HepG2 (cell line): Measurements from ENCODE around the gene LIPC. TPM values are rescaled to one million over a fixed set of nuclear protein-coding genes. Genes with fewer than 3 reads are reported as not detected.

Experiments used
- ARNTL ChIP-seq: sonication (generic); formaldehyde crosslinking; IDR thresholded peaks from 2 replicates; pipeline ENCODE4 v1.4.0; 2020; ENCODE audit warnings: mild to moderate bottlenecking, missing genetic modification reagents
- DNMT3B ChIP-seq: conservative IDR thresholded peaks from 2 replicates; pipeline ENCODE4 v1.6.1; 2016; ENCODE audit warnings: missing biosample characterization, control low read depth
- MATR3 ChIP-seq: sonication (generic); formaldehyde crosslinking; IDR thresholded peaks from 2 replicates; pipeline ENCODE4 v1.4.0; 2020; ENCODE audit warnings: missing genetic modification reagents
- MIER3 ChIP-seq: IDR thresholded peaks from 2 replicates; pipeline ENCODE4 v1.6.1; 2016; ENCODE audit warnings: missing compliant biosample characterization, borderline replicate concordance
- MZF1 ChIP-seq: sonication (generic); formaldehyde crosslinking; IDR thresholded peaks from 2 replicates; pipeline ENCODE4 v1.8.1; 2023; ENCODE audit warnings: mild to moderate bottlenecking, missing genetic modification reagents, borderline replicate concordance
- TBP ChIP-seq: sonication (generic); formaldehyde crosslinking; IDR thresholded peaks from 2 replicates; pipeline ENCODE4 v1.5.0; 2020; ENCODE audit warnings: missing genetic modification reagents
- YEATS4 ChIP-seq: sonication (generic); formaldehyde crosslinking; IDR thresholded peaks from 2 replicates; pipeline ENCODE4 v1.4.0; 2020; ENCODE audit warnings: missing genetic modification reagents, borderline replicate concordance
- ZKSCAN1 ChIP-seq: fragments of 150-350 bp; IDR thresholded peaks from 2 replicates; pipeline ENCODE4 v1.6.1; 2014; ENCODE audit warnings: low read length
- ZMYM3 ChIP-seq: sonication (generic); formaldehyde crosslinking; IDR thresholded peaks from 2 replicates; pipeline ENCODE4 v1.5.1; 2020; ENCODE audit warnings: mild to moderate bottlenecking, missing genetic modification reagents
- ZNF263 ChIP-seq: sonication (generic); formaldehyde crosslinking; IDR thresholded peaks from 2 replicates; pipeline ENCODE4 v1.4.0; 2020; ENCODE audit warnings: missing genetic modification reagents
- ZNF484 ChIP-seq: sonication (generic); formaldehyde crosslinking; IDR thresholded peaks from 2 replicates; pipeline ENCODE4 v1.5.1; 2020; ENCODE audit warnings: mild to moderate bottlenecking, low read depth, missing genetic modification reagents, borderline replicate concordance
- ZNF703 ChIP-seq: sonication (generic); formaldehyde crosslinking; IDR thresholded peaks from 2 replicates; pipeline ENCODE4 v1.5.1; 2020; ENCODE audit warnings: missing genetic modification reagents, mild to moderate bottlenecking, moderate library complexity, borderline replicate concordance
- ZNF75D ChIP-seq: sonication (generic); formaldehyde crosslinking; IDR thresholded peaks from 2 replicates; pipeline ENCODE4 v1.8.1; 2023; ENCODE audit warnings: missing genetic modification reagents, mild to moderate bottlenecking, borderline replicate concordance
- ZNF781 ChIP-seq: sonication (generic); formaldehyde crosslinking; IDR thresholded peaks from 2 replicates; pipeline ENCODE4 v1.5.1; 2020; ENCODE audit warnings: borderline replicate concordance, mild to moderate bottlenecking, missing genetic modification reagents; ENCODE audit errors: not compliant biosample characterization
- polyA plus RNA-seq, 8 experiments: library from polyadenylated mRNA; depleted of rRNA in 3 of 8; stranded (reverse) in 7 of 8; unstranded in 1 of 8; fragments of >200 nt; fragmentation: Illumina TruSeq in 4 of 8; extraction: Trizol in 4 of 8; gene quantifications; 2 replicates each; pipeline versions ENCODE4 v1.2.1 to v1.2.3, GENCODE V29; 2011 to 2016; ENCODE audit warnings: low read depth in 4 of 8, missing spikeins in 1 of 8, mixed read lengths in 1 of 8; ENCODE audit not compliant: insufficient read depth in 1 of 8
- total RNA-seq, 5 experiments: library from RNA; depleted of rRNA; stranded (reverse); fragments of >200 nt; fragmentation: Illumina TruSeq; extraction: Trizol; gene quantifications; 2 replicates each; pipeline ENCODE4 v1.2.3, GENCODE V29; 2016; ENCODE audit warnings: low read depth in 1 of 5
- TF ChIP-seq, protein P1 (sequence below): sonication (generic); formaldehyde crosslinking; IDR thresholded peaks from 2 replicates; pipeline ENCODE4 v1.4.0; 2020; ENCODE audit warnings: low read depth, mild to moderate bottlenecking, missing genetic modification reagents
- TF ChIP-seq, protein P2 (sequence below): fragments of 450-650 bp; IDR thresholded peaks from 2 replicates; pipeline ENCODE4 v1.6.1; 2017
- TF ChIP-seq, protein P3 (sequence below): sonication (generic); formaldehyde crosslinking; IDR thresholded peaks from 2 replicates; pipeline ENCODE4 v1.4.0; 2020; ENCODE audit warnings: mild to moderate bottlenecking, missing genetic modification reagents
- TF ChIP-seq, protein P4 (sequence below): sonication (generic); formaldehyde crosslinking; IDR thresholded peaks from 2 replicates; pipeline ENCODE4 v1.5.0; 2020; ENCODE audit warnings: mild to moderate bottlenecking, missing genetic modification reagents, borderline replicate concordance
- TF ChIP-seq, protein P5 (sequence below): sonication (generic); formaldehyde crosslinking; IDR thresholded peaks from 2 replicates; pipeline ENCODE4 v1.4.0; 2020; ENCODE audit warnings: mild to moderate bottlenecking, missing genetic modification reagents
- TF ChIP-seq, protein P6 (sequence below): sonication (generic); formaldehyde crosslinking; IDR thresholded peaks from 2 replicates; pipeline ENCODE4 v1.5.0; 2020; ENCODE audit warnings: mild to moderate bottlenecking, missing genetic modification reagents

LIPC gene
- total and polyA plus RNA-seq, 2 of the 13 experiments (the other 11 are each of a cell fraction or from before 2014, with no cell fraction given): 26.0 to 38.0 TPM

DNA sequence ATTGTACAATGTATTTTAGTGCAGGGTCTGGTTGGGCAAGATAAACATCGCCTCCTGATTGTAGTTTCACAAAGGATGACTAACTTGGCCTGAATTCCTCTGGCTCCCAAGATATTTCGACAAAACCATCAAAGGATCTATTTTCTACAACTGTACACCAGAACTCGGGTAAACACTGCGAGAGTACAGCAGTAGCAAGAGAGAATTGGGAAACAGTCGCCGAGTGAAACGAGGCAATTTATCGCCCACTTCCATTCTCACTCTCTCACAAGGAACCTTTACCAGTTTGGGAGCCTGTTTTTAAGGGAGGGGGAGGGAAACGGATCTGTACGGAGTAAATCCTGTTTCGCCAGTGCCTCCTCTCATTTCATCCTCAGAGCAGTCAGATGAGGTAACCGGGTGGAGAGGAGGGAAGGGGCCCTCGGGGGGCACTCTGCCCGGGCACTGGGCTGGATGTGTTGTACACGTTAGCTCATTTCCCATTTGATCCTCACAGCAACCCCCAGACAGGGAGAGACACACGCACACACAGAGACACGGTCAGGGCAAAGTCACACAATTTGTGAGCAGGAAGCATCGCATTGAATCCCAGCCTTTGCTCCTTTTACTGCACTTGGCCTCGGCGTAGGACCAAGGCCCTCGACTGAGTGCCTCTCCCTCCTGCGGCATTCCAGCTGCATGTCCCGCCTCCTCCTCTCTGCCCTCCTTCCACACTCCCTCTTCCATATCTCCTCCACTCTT lies 120.1 kb downstream of the LIPC start (continued):
- TF ChIP-seq, protein P1, sequence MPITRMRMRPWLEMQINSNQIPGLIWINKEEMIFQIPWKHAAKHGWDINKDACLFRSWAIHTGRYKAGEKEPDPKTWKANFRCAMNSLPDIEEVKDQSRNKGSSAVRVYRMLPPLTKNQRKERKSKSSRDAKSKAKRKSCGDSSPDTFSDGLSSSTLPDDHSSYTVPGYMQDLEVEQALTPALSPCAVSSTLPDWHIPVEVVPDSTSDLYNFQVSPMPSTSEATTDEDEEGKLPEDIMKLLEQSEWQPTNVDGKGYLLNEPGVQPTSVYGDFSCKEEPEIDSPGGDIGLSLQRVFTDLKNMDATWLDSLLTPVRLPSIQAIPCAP (CRISPR knock-in tag): no peak
- no peak for TF ChIP-seq MZF1
- peak; percentile 35 for TF ChIP-seq ZNF781 (CRISPR knock-in tag)
- TF ChIP-seq TBP (CRISPR knock-in tag): no peak
- TF ChIP-seq, protein P2, sequence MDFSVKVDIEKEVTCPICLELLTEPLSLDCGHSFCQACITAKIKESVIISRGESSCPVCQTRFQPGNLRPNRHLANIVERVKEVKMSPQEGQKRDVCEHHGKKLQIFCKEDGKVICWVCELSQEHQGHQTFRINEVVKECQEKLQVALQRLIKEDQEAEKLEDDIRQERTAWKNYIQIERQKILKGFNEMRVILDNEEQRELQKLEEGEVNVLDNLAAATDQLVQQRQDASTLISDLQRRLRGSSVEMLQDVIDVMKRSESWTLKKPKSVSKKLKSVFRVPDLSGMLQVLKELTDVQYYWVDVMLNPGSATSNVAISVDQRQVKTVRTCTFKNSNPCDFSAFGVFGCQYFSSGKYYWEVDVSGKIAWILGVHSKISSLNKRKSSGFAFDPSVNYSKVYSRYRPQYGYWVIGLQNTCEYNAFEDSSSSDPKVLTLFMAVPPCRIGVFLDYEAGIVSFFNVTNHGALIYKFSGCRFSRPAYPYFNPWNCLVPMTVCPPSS: no peak
- TF ChIP-seq YEATS4: no peak
- TF ChIP-seq ZNF484 (CRISPR knock-in tag): no peak
- no peak for TF ChIP-seq MIER3 (CRISPR knock-in tag)
- TF ChIP-seq, protein P3, sequence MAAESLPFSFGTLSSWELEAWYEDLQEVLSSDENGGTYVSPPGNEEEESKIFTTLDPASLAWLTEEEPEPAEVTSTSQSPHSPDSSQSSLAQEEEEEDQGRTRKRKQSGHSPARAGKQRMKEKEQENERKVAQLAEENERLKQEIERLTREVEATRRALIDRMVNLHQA (CRISPR knock-in tag): no peak
- TF ChIP-seq, protein P4, sequence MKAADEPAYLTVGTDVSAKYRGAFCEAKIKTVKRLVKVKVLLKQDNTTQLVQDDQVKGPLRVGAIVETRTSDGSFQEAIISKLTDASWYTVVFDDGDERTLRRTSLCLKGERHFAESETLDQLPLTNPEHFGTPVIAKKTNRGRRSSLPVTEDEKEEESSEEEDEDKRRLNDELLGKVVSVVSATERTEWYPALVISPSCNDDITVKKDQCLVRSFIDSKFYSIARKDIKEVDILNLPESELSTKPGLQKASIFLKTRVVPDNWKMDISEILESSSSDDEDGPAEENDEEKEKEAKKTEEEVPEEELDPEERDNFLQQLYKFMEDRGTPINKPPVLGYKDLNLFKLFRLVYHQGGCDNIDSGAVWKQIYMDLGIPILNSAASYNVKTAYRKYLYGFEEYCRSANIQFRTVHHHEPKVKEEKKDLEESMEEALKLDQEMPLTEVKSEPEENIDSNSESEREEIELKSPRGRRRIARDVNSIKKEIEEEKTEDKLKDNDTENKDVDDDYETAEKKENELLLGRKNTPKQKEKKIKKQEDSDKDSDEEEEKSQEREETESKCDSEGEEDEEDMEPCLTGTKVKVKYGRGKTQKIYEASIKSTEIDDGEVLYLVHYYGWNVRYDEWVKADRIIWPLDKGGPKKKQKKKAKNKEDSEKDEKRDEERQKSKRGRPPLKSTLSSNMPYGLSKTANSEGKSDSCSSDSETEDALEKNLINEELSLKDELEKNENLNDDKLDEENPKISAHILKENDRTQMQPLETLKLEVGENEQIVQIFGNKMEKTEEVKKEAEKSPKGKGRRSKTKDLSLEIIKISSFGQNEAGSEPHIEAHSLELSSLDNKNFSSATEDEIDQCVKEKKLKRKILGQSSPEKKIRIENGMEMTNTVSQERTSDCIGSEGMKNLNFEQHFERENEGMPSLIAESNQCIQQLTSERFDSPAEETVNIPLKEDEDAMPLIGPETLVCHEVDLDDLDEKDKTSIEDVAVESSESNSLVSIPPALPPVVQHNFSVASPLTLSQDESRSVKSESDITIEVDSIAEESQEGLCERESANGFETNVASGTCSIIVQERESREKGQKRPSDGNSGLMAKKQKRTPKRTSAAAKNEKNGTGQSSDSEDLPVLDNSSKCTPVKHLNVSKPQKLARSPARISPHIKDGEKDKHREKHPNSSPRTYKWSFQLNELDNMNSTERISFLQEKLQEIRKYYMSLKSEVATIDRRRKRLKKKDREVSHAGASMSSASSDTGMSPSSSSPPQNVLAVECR (CRISPR knock-in tag): no peak
- TF ChIP-seq, protein P5, sequence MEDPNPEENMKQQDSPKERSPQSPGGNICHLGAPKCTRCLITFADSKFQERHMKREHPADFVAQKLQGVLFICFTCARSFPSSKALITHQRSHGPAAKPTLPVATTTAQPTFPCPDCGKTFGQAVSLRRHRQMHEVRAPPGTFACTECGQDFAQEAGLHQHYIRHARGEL (CRISPR knock-in tag): no peak
- TF ChIP-seq ARNTL (CRISPR knock-in tag): 0 out of 2 replicates have a peak, but pooled peaks have one; percentile 18
- TF ChIP-seq DNMT3B (CRISPR knock-in tag): no peak
- TF ChIP-seq, protein P6, sequence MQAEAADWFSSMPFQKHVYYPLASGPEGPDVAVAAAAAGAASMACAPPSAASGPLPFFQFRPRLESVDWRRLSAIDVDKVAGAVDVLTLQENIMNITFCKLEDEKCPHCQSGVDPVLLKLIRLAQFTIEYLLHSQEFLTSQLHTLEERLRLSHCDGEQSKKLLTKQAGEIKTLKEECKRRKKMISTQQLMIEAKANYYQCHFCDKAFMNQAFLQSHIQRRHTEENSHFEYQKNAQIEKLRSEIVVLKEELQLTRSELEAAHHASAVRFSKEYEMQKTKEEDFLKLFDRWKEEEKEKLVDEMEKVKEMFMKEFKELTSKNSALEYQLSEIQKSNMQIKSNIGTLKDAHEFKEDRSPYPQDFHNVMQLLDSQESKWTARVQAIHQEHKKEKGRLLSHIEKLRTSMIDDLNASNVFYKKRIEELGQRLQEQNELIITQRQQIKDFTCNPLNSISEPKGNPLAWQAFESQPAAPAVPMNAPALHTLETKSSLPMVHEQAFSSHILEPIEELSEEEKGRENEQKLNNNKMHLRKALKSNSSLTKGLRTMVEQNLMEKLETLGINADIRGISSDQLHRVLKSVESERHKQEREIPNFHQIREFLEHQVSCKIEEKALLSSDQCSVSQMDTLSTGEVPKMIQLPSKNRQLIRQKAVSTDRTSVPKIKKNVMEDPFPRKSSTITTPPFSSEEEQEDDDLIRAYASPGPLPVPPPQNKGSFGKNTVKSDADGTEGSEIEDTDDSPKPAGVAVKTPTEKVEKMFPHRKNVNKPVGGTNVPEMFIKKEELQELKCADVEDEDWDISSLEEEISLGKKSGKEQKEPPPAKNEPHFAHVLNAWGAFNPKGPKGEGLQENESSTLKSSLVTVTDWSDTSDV (CRISPR knock-in tag): no peak
- TF ChIP-seq MATR3 (CRISPR knock-in tag): no peak
- no peak for TF ChIP-seq ZKSCAN1
- no peak for TF ChIP-seq ZNF75D (CRISPR knock-in tag)
- TF ChIP-seq ZMYM3: no peak
- TF ChIP-seq ZNF263 (CRISPR knock-in tag): no peak
- no peak for TF ChIP-seq ZNF703 (CRISPR knock-in tag)
